Chondrocyte (in vitro differentiated cells): ENCODE measurements around the gene VPS13D. TPM values are rescaled to one million over a fixed set of nuclear protein-coding genes. Genes with fewer than 3 reads are reported as not detected.

Experiments
- DNase-seq: peaks from one replicate; pipeline ENCODE4 v3.0.0; 2021; ENCODE audit warnings: mixed read lengths, low spot score
- H3K27ac Mint-ChIP-seq: one replicate; pipeline ENCODE4 v1.8.0; 2021; ENCODE audit warnings: mild to moderate bottlenecking, moderate library complexity, mixed read lengths; ENCODE audit not compliant: unreplicated experiment
- H3K27me3 Mint-ChIP-seq: 2 replicates; pipeline ENCODE4 v1.8.0; 2021; ENCODE audit warnings: low read depth, mixed read lengths
- H3K36me3 Mint-ChIP-seq: 2 replicates; pipeline ENCODE4 v1.8.0; 2021; ENCODE audit warnings: low read depth, mixed read lengths
- H3K4me1 Mint-ChIP-seq: 2 replicates; pipeline ENCODE4 v1.8.0; 2021; ENCODE audit warnings: low read depth, mild to moderate bottlenecking, mixed read lengths
- H3K4me3 Mint-ChIP-seq: one replicate; pipeline ENCODE4 v1.8.0; 2021; ENCODE audit warnings: mild to moderate bottlenecking, moderate library complexity, mixed read lengths; ENCODE audit not compliant: unreplicated experiment
- H3K9me3 Mint-ChIP-seq: 2 replicates; pipeline ENCODE4 v1.8.0; 2021; ENCODE audit warnings: low read depth, mixed read lengths
- CTCF ChIP-seq: fragments of 200-600 bp; sonication (generic); IDR thresholded peaks from 2 replicates; pipeline ENCODE4 v1.5.0; 2021; ENCODE audit warnings: antibody characterized with exemption, mild to moderate bottlenecking, moderate library complexity
- total RNA-seq: library from RNA; stranded (reverse); gene quantifications from 3 replicates; pipeline ENCODE4 v1.2.1, GENCODE V29; 2021

Gene VPS13D
- total RNA-seq, 1 donor from 2014 or later: 40.0 TPM

DNA sequence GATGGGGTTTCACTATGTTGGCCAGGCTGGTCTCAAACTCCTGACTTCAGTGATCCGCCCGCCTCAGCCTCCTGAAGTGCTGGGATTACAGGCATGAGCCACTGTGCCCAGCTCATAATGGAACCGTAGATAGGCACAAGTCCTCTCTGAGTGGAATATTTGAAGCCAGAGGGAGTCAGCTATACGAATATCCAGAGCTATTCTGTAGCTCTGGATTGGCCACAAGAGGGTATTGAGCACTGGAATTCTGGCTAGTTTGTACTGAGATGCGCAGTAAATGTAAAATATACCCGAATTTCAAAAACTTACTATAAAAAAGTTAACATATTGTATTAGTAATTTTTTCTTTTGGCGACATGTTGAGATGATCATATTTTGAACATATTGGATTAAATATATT lies 851 bp upstream of the VPS13D start:
- H3K27ac Mint-ChIP-seq: no peak overlapping the region
- no peaks in the 10 kb centered on the region for H3K9me3 Mint-ChIP-seq
- no peak for TF ChIP-seq CTCF
- DNase-seq: no peak
- H3K36me3 Mint-ChIP-seq: no peaks in the 10 kb centered on the region
- peaks cover 10% of the 10 kb centered on the region for H3K4me1 Mint-ChIP-seq
- H3K4me3 Mint-ChIP-seq: no peak overlapping the region
- peaks cover 2% of the 10 kb centered on the region for H3K27me3 Mint-ChIP-seq

GRCh38 chr1:12229386-12229834 lies 420 bp upstream of the VPS13D start:
- Mint-ChIP-seq H3K27me3 (peaks cover 2% of the 10 kb centered on the region), H3K9me3 (no peaks in the 10 kb centered on the region), H3K36me3 (no peaks in the 10 kb centered on the region), H3K4me1 (peaks cover 10% of the 10 kb centered on the region), H3K4me3 (peak overlapping the region; percentile 52), H3K27ac (no peak overlapping the region)
- no peak for DNase-seq
- TF ChIP-seq CTCF: no peak

DNA sequence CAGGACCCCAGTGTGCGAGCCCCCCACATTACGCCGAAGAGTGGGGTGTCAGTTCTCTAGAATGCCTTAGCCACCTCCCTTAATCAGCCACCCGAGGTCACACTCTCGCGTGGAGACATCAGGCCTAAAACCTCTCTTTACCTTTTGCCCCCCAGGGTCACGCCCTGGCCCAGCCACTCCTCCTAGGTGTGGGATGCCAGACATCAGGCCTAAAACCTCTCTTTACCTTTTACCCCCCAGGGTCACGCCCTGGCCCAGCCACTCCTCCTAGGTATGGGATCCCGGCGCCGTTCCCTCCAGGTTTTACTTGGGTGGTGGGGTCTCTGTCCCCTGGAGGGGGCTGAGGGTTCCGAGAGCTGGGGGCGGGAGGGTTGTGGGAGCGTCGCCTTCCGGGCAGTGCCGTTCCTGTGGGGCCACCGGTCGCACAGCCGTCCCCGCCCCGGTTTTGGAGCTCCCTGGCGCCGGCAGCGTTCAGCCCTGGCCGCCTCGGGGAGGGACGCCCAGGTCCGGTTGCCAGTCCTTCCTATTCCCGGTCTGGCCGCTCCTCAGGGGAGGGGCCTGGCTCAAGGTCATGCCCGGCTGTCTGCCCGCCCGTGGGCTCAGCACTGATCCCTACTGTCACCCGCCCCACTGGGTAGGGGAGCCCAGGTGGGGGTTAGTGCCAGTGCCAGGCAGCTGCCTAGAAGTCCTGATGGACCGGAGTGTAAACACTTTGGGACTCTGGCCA lies 882 bp downstream of the VPS13D start:
- no peak for TF ChIP-seq CTCF
- H3K27me3 Mint-ChIP-seq: no peaks in the 10 kb centered on the region
- H3K27ac Mint-ChIP-seq: peak overlapping the region; percentile 51
- H3K4me1 Mint-ChIP-seq: peaks cover 10% of the 10 kb centered on the region
- no peak for DNase-seq
- H3K9me3 Mint-ChIP-seq: no peaks in the 10 kb centered on the region
- H3K4me3 Mint-ChIP-seq: peak overlapping the region; percentile 75
- H3K36me3 Mint-ChIP-seq: no peaks in the 10 kb centered on the region

- Mint-ChIP-seq H3K27ac (peak overlapping the region; percentile 15), H3K4me3 (peak overlapping the region; percentile 75)
Measured at GRCh38 chr1:12231276-12231595, 1.4 kb downstream of the VPS13D start.

DNA sequence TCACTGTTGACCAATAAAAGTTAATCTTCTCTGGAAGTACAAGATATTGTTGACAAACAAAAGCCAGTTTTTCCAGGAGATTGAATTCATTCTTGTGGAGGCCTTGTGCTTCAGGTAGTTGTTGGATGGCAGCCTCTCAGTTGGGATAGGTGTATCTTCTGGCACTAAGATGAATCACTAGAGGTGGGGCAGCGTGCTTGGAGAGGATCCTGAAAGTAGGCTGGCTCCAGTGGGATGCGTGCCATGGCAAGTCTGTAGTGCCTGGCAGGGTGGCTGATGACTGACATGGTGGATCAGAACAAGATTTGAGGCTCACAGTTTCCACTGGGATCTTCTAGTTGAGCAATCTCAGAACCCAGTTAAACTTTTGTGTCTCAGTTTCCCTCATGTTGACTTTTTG lies 2.4 kb downstream of the VPS13D start:
- no peaks in the 10 kb centered on the region for H3K9me3 Mint-ChIP-seq
- no peak overlapping the region for H3K27ac Mint-ChIP-seq
- H3K4me3 Mint-ChIP-seq: no peak overlapping the region
- no peaks in the 10 kb centered on the region for H3K36me3 Mint-ChIP-seq
- peaks cover 10% of the 10 kb centered on the region for H3K4me1 Mint-ChIP-seq
- no peak for TF ChIP-seq CTCF
- DNase-seq: no peak
- no peaks in the 10 kb centered on the region for H3K27me3 Mint-ChIP-seq

More at GRCh38 chr1:12231276-12231595, 1.4 kb downstream of the VPS13D start:
- DNase-seq: no peak
- Mint-ChIP-seq H3K4me1 (peaks cover 10% of the 10 kb centered on the region), H3K36me3 (no peaks in the 10 kb centered on the region), H3K9me3 (no peaks in the 10 kb centered on the region), H3K27me3 (no peaks in the 10 kb centered on the region)
- no peak for TF ChIP-seq CTCF
